Endothelial cell of umbilical vein (primary cell): ENCODE data around the gene ADGRF3. TPM values are rescaled to one million over a fixed set of nuclear protein-coding genes. Genes with fewer than 3 reads are reported as not detected.

Source experiments
- BruUV-seq: library from RNA; stranded (reverse); fragments of 400-500 nt; replicated peaks from 2 replicates; lab custom pipeline; 2021; lab: Mats Ljungman, UMichigan
- CTCF ChIA-PET: fragments of 300-600, 350-600 bp; sonication (Branson Sonifier 250); formaldehyde crosslinking; loops from one replicate; lab custom pipeline; 2021; ENCODE audit warnings: antibody characterized with exemption, inconsistent platforms; lab: Charles Lee
- POLR2A ChIA-PET: fragments of 300-600, 350-600 bp; sonication (Branson Sonifier 250); formaldehyde crosslinking; loops from one replicate; lab custom pipeline; 2021; ENCODE audit warnings: antibody characterized with exemption, inconsistent platforms; lab: Charles Lee
- DNase-seq: peaks from one replicate; pipeline ENCODE4 v3.0.0-alpha.2; 2011; ENCODE audit warnings: low read depth, low spot score
- FAIRE-seq: peaks from 2 replicates; lab custom pipeline; 2011; peaks lifted over from hg19 to GRCh38; lab: Jason Lieb, UNC
- H2AFZ ChIP-seq: 2 replicates; pipeline ENCODE4 v1.6.0; 2012; ENCODE audit warnings: low read depth, low read length, control low read depth, inconsistent platforms
- H3K27ac ChIP-seq: 2 replicates; pipeline ENCODE4 v1.5.1; 2011; ENCODE audit warnings: low read depth, mild to moderate bottlenecking, control low read depth, low read length, moderate library complexity; ENCODE audit not compliant: insufficient read depth
- H3K27me3 ChIP-seq, 2 experiments: 2 replicates each; pipeline versions ENCODE4 v1.6.0 to v1.6.1; 2011; ENCODE audit warnings: low read length in 2 of 2, mixed read lengths in 1 of 2; ENCODE audit not compliant: control insufficient read depth in 2 of 2, insufficient read depth in 2 of 2
- H3K36me3 ChIP-seq, 2 experiments: 2 replicates in 1 of 2; 3 replicates in 1 of 2; pipeline ENCODE4 v1.5.1; 2011; ENCODE audit warnings: low read length in 2 of 2, mild to moderate bottlenecking in 1 of 2, moderate library complexity in 1 of 2; ENCODE audit not compliant: control insufficient read depth in 2 of 2, insufficient read depth in 2 of 2; ENCODE audit errors: extremely low read depth in 1 of 2
- H3K4me1 ChIP-seq: 3 replicates; pipeline ENCODE4 v1.5.1; 2011; ENCODE audit warnings: mild to moderate bottlenecking, low read length; ENCODE audit not compliant: control insufficient read depth, insufficient read depth; ENCODE audit errors: extremely low read depth
- H3K4me2 ChIP-seq: 2 replicates; pipeline ENCODE4 v1.6.1; 2011; ENCODE audit warnings: low read length, control low read depth, mixed read lengths; ENCODE audit not compliant: insufficient read depth
- H3K4me3 ChIP-seq, 3 experiments: fragments of 200-600 bp in 1 of 3; sonication (generic), shearing (Covaris generic) in 1 of 3; replicated peaks in 1 of 3; 2 replicates each; pipeline ENCODE4 v1.5.1; 2011 to 2016; ENCODE audit warnings: control low read depth in 3 of 3, low read length in 3 of 3, mild to moderate bottlenecking in 2 of 3, inconsistent platforms in 1 of 3, low read depth in 1 of 3, moderate library complexity in 1 of 3; ENCODE audit not compliant: insufficient read depth in 1 of 3
- H3K79me2 ChIP-seq: 2 replicates; pipeline ENCODE4 v1.6.0; 2012; ENCODE audit warnings: low read length, inconsistent platforms; ENCODE audit not compliant: control insufficient read depth, insufficient read depth
- H3K9ac ChIP-seq: replicated peaks from 2 replicates; pipeline ENCODE3; 2011; ENCODE audit warnings: low read length, control low read depth; ENCODE audit not compliant: insufficient read depth; ENCODE audit errors: extremely low read depth
- H3K9me1 ChIP-seq: replicated peaks from 3 replicates; pipeline ENCODE4 v1.6.0; 2011; ENCODE audit warnings: mild to moderate bottlenecking, low read length; ENCODE audit not compliant: control insufficient read depth, insufficient read depth; ENCODE audit errors: extremely low read depth
- H3K9me3 ChIP-seq: replicated peaks from 2 replicates; pipeline ENCODE4 v1.5.1; 2012; ENCODE audit warnings: low read length, inconsistent platforms; ENCODE audit not compliant: control insufficient read depth, insufficient read depth
- H4K20me1 ChIP-seq: replicated peaks from 2 replicates; pipeline ENCODE3; 2011; ENCODE audit warnings: mild to moderate bottlenecking, low read length; ENCODE audit not compliant: control insufficient read depth, insufficient read depth; ENCODE audit errors: extremely low read depth
- CTCF ChIP-seq, 2 donors: IDR thresholded peaks; 1 replicate in 1 of 2; 2 replicates in 1 of 2; pipeline ENCODE4 v1.5.1; 2011; ENCODE audit warnings: low read length in 2 of 2, mild to moderate bottlenecking in 2 of 2, moderate library complexity in 2 of 2, control low read depth in 1 of 2, inconsistent platforms in 1 of 2, low read depth in 1 of 2; ENCODE audit not compliant: insufficient read depth in 1 of 2; ENCODE audit errors: extremely low read depth in 1 of 2
- EZH2 ChIP-seq: IDR thresholded peaks from 2 replicates; pipeline ENCODE4 v1.6.1; 2012; ENCODE audit warnings: borderline replicate concordance, low read depth, mild to moderate bottlenecking, moderate library complexity, low read length, inconsistent platforms; ENCODE audit not compliant: severe bottlenecking
- FOS ChIP-seq: IDR thresholded peaks from 2 replicates; pipeline ENCODE4 v1.6.1; 2011; ENCODE audit warnings: mild to moderate bottlenecking, low read length, moderate library complexity, borderline replicate concordance; ENCODE audit not compliant: insufficient read depth
- GATA2 ChIP-seq: IDR thresholded peaks from 2 replicates; pipeline ENCODE4 v1.7.0; 2011; ENCODE audit warnings: low read depth, mild to moderate bottlenecking, moderate library complexity, mixed read lengths, low read length; ENCODE audit not compliant: insufficient read length, insufficient read depth
- JUN ChIP-seq: IDR thresholded peaks from 2 replicates; pipeline ENCODE4 v1.6.1; 2011; ENCODE audit warnings: borderline replicate concordance, low read depth; ENCODE audit not compliant: insufficient read length, insufficient read depth
- MAX ChIP-seq: IDR thresholded peaks from 2 replicates; pipeline ENCODE4 v1.6.1; 2011; ENCODE audit not compliant: insufficient read depth, insufficient read length
- MYC ChIP-seq: IDR thresholded peaks from one replicate; pipeline ENCODE4 v1.6.1; 2011; ENCODE audit warnings: mild to moderate bottlenecking, low read depth, low read length
- POLR2A ChIP-seq: IDR thresholded peaks from 2 replicates; pipeline ENCODE4 v1.6.1; 2012; ENCODE audit warnings: low read depth, mild to moderate bottlenecking, control low read depth, low read length
- POLR2AphosphoS5 ChIP-seq: IDR thresholded peaks from 2 replicates; pipeline ENCODE4 v1.6.1; 2012; ENCODE audit warnings: low read depth, mild to moderate bottlenecking, control low read depth, low read length, moderate library complexity; ENCODE audit not compliant: insufficient read depth
- dilution Hi-C: fragments of 300-500 bp; cut with MboI; formaldehyde crosslinking; loops from one replicate; pipeline ENCODE4 v1.15.0; 2019; ENCODE audit warnings: low sequenced_read_pairs; ENCODE audit not compliant: extremely low pct_ligation_motif_present
- intact Hi-C: fragments of 100-400 bp; cut with micrococcal nuclease; formaldehyde crosslinking; loops from one replicate; pipeline ENCODE4 v1.10.0; 2022
- polyA plus RNA-seq, 4 experiments: library from polyadenylated mRNA; depleted of rRNA in 3 of 4; stranded (reverse) in 3 of 4; unstranded in 1 of 4; fragments of >200 nt; gene quantifications; 2 replicates each; pipeline versions ENCODE4 v1.2.1 to v1.2.3, GENCODE V29; 2011 to 2012; ENCODE audit warnings: missing spikeins in 1 of 4
- total RNA-seq: library from RNA; stranded (reverse); gene quantifications from 2 replicates; pipeline ENCODE4 v1.2.3, GENCODE V29; 2021

Gene ADGRF3
- total and polyA plus RNA-seq, 2 donors (not counting 3 experiments of a cell fraction or from before 2014, with no cell fraction given): 0.21 to 0.73 TPM

- no TSS peak for BruUV-seq
These were observed 11.4 kb downstream of the ADGRF3 start for GRCh38 chr2:26335231-26335630.

More at GRCh38 chr2:26335231-26335630, 11.4 kb downstream of the ADGRF3 start:
- no peaks in the 10 kb centered on the region for H3K9me1 ChIP-seq
- no peak overlapping the region for H2AFZ ChIP-seq
- no peaks in the 10 kb centered on the region for H3K9me3 ChIP-seq
- H3K36me3 ChIP-seq: no peaks in the 10 kb centered on the region
- H3K4me2 ChIP-seq: no peak overlapping the region
- FAIRE-seq (no peak), DNase-seq (no peak)
- TF ChIP-seq GATA2: no peak
- no peak for TF ChIP-seq MAX
- TF ChIP-seq EZH2: no peak
- TF ChIP-seq FOS: no peak
- no peak for TF ChIP-seq JUN
- no peak for TF ChIP-seq POLR2A
- no peak for TF ChIP-seq MYC
- no peak for TF ChIP-seq POLR2AphosphoS5
- no peak for TF ChIP-seq CTCF (IDR thresholded peaks at IDR 0.05; ENCODE audit: extremely low read depth in 1 of 2, insufficient read depth in 1 of 2, low read depth in 1 of 2, low read length in 2 of 2)
- H3K4me1 ChIP-seq: no peaks in the 10 kb centered on the region
- peaks cover 5 to 13% of the 10 kb centered on the region in 2 experiments for H3K27me3 ChIP-seq
- H3K79me2 ChIP-seq: no peaks in the 10 kb centered on the region
- H4K20me1 ChIP-seq: no peaks in the 10 kb centered on the region
- intact Hi-C loops: no loop called here
- POLR2A ChIA-PET: interaction anchor here (1.7 kb wide), 1 partner anchor 10 kb away, joined by 3 read pairs; the partner anchor contains the start of gene SELENOI
- CTCF ChIA-PET: no interaction called here
- no peak overlapping the region for H3K9ac ChIP-seq
- no peak overlapping the region for H3K4me3 ChIP-seq
- no peak overlapping the region for H3K27ac ChIP-seq
- dilution Hi-C loops: no loop called here
